ENCODE results near the gene PSMD11.

GRCh38 chr17:32520104-32520701 is 75.9 kb downstream of the PSMD11 start:
- TF ChIP-seq POLR2AphosphoS5 (IDR thresholded peaks at IDR 0.05; ENCODE audit: low read depth, low read length): no peak
- TF ChIP-seq SIN3A (IDR thresholded peaks at IDR 0.05; ENCODE audit: borderline replicate concordance, insufficient read depth, low read length): no peak

Measured in PFSK-1 (cell line).